HCT116 (cell line): ENCODE results near the gene PCID2. TPM values are rescaled to one million over a fixed set of nuclear protein-coding genes. Genes with fewer than 3 reads are reported as not detected.

Experiments
- ATAC-seq: fragments of 200-7000 bp; cut with Tn5 transposase; 2 replicates; pipeline ENCODE4 v1.9.1; 2020; ENCODE audit warnings: mild to moderate bottlenecking, moderate library complexity
- BruUV-seq: library from RNA; stranded (reverse); fragments of 400-500 nt; replicated peaks from 2 replicates; lab custom pipeline; 2021; lab: Mats Ljungman, UMichigan
- CTCF ChIA-PET: fragments of 300-600 bp; sonication (Branson Sonifier 250); formaldehyde crosslinking; loops from one replicate; lab custom pipeline; 2021; ENCODE audit warnings: antibody characterized with exemption; lab: Charles Lee
- POLR2A ChIA-PET: fragments of 300-600, 350-600 bp; sonication (Branson Sonifier 250); formaldehyde crosslinking; loops from one replicate; lab custom pipeline; 2021; ENCODE audit warnings: antibody characterized with exemption; lab: Charles Lee
- RAD21 ChIA-PET, 2 experiments: fragments of 300-600 bp; sonication (Branson Sonifier 250); formaldehyde crosslinking; loops; one replicate each; lab custom pipeline; 2023; ENCODE audit warnings: low total read pairs in 2 of 2; ENCODE audit not compliant: uncharacterized antibody in 2 of 2, unreplicated experiment in 2 of 2, low non-redundant PET in 1 of 2; lab: Charles Lee
- DNase-seq: peaks from one replicate; pipeline ENCODE4 v3.0.0-alpha.2; 2010; ENCODE audit warnings: low read depth, low spot score
- H2AFZ ChIP-seq: fragments of 200-600 bp; shearing (Covaris generic), sonication (generic); 2 replicates; pipeline ENCODE4 v1.6.1; 2017; ENCODE audit warnings: low read depth, mixed run types, mixed read lengths, antibody characterized with exemption, low read length; ENCODE audit not compliant: poor library complexity, severe bottlenecking
- H3K27ac ChIP-seq: 2 replicates; pipeline ENCODE4 v1.5.1; 2012; ENCODE audit warnings: low read depth, low read length
- H3K27me3 ChIP-seq: fragments of 200-600 bp; sonication (generic); 2 replicates; pipeline ENCODE4 v1.6.1; 2016; ENCODE audit warnings: mixed run types, low read length, mixed read lengths; ENCODE audit not compliant: insufficient read depth
- H3K36me3 ChIP-seq, 2 experiments: fragments of 200-500 bp in 1 of 2; fragments of 200-600 bp in 1 of 2; sonication (Bioruptor generic) in 1 of 2; sonication (generic) in 1 of 2; 2 replicates each; pipeline versions ENCODE4 v1.5.1 to v1.6.1; 2014 to 2016; ENCODE audit warnings: low read length in 2 of 2, inconsistent platforms in 1 of 2, mixed read lengths in 1 of 2, mixed run types in 1 of 2; ENCODE audit not compliant: insufficient read depth in 2 of 2, control insufficient read depth in 1 of 2
- H3K4me1 ChIP-seq, 2 experiments: fragments of 200-600 bp in 1 of 2; sonication (generic) in 1 of 2; 2 replicates each; pipeline versions ENCODE4 v1.5.1 to v1.6.1; 2012 to 2017; ENCODE audit warnings: low read length in 2 of 2, inconsistent platforms in 1 of 2, mild to moderate bottlenecking in 1 of 2, mixed read lengths in 1 of 2, mixed run types in 1 of 2, moderate library complexity in 1 of 2; ENCODE audit not compliant: insufficient read depth in 2 of 2, control insufficient read depth in 1 of 2
- H3K4me2 ChIP-seq: fragments of 200-600 bp; sonication (generic); 2 replicates; pipeline ENCODE4 v1.6.1; 2017; ENCODE audit warnings: mixed run types, low read length, mixed read lengths
- H3K4me3 ChIP-seq, 2 experiments: fragments of 200-600 bp in 1 of 2; sonication (generic) in 1 of 2; replicated peaks in 1 of 2; 2 replicates each; pipeline ENCODE4 v1.5.1; 2011 to 2016; ENCODE audit warnings: low read length in 2 of 2, control low read depth in 1 of 2, low read depth in 1 of 2, mild to moderate bottlenecking in 1 of 2, mixed read lengths in 1 of 2, mixed run types in 1 of 2
- H3K79me2 ChIP-seq: fragments of 200-600 bp; sonication (generic); 2 replicates; pipeline ENCODE4 v1.6.1; 2017; ENCODE audit warnings: mild to moderate bottlenecking, mixed run types, low read length, moderate library complexity, mixed read lengths; ENCODE audit not compliant: insufficient read depth
- H3K9ac ChIP-seq: fragments of 200-600 bp; sonication (generic); 2 replicates; pipeline ENCODE4 v1.6.1; 2016; ENCODE audit warnings: low read length, mixed read lengths
- H3K9me2 ChIP-seq: fragments of 200-600 bp; sonication (generic), shearing (Covaris generic); 2 replicates; pipeline ENCODE4 v1.6.1; 2017; ENCODE audit warnings: mixed run types, mild to moderate bottlenecking, moderate library complexity; ENCODE audit not compliant: insufficient read depth
- H3K9me3 ChIP-seq, 2 experiments: fragments of 200-500 bp in 1 of 2; fragments of 200-600 bp in 1 of 2; sonication (Bioruptor generic) in 1 of 2; sonication (generic) in 1 of 2; 2 replicates each; pipeline ENCODE4 v1.6.1; 2014 to 2017; ENCODE audit warnings: low read length in 2 of 2, mixed read lengths in 2 of 2, inconsistent platforms in 1 of 2, low read depth in 1 of 2, mild to moderate bottlenecking in 1 of 2, mixed run types in 1 of 2, moderate library complexity in 1 of 2; ENCODE audit not compliant: control insufficient read depth in 1 of 2, insufficient read depth in 1 of 2
- H4K20me1 ChIP-seq: fragments of 200-600 bp; sonication (generic), shearing (Covaris generic); 2 replicates; pipeline ENCODE4 v1.6.1; 2017; ENCODE audit warnings: mixed run types, mild to moderate bottlenecking, moderate library complexity; ENCODE audit not compliant: insufficient read depth
- ATF3 ChIP-seq: IDR thresholded peaks from 2 replicates; pipeline ENCODE4 v1.6.1; 2012
- CEBPB ChIP-seq: IDR thresholded peaks from 2 replicates; pipeline ENCODE4 v1.6.1; 2012; ENCODE audit warnings: low read depth
- CTCF ChIP-seq, 3 experiments: fragments of 200-600 bp in 1 of 3; sonication (generic) in 1 of 3; IDR thresholded peaks in 2 of 3; conservative IDR thresholded peaks in 1 of 3; 2 replicates each; pipeline ENCODE4 v1.5.1; 2012 to 2017; ENCODE audit warnings: low read depth in 2 of 3, low read length in 2 of 3, antibody characterized with exemption in 1 of 3, borderline replicate concordance in 1 of 3, control low read depth in 1 of 3, mild to moderate bottlenecking in 1 of 3, mixed read lengths in 1 of 3, mixed run types in 1 of 3, moderate library complexity in 1 of 3; ENCODE audit not compliant: insufficient read depth in 1 of 3
- EGR1 ChIP-seq: IDR thresholded peaks from 2 replicates; pipeline ENCODE4 v1.6.1; 2012; ENCODE audit warnings: low read depth
- ELF1 ChIP-seq: IDR thresholded peaks from 2 replicates; pipeline ENCODE4 v1.6.1; 2012; ENCODE audit warnings: low read depth, borderline replicate concordance
- EZH2phosphoT487 ChIP-seq: fragments of 200-600 bp; IDR thresholded peaks from 2 replicates; pipeline ENCODE4 v1.6.1; 2018; ENCODE audit warnings: antibody characterized with exemption, borderline replicate concordance
- TCF7L2 ChIP-seq: IDR thresholded peaks from 2 replicates; pipeline ENCODE4 v1.7.0; 2011; ENCODE audit warnings: borderline replicate concordance, inconsistent platforms; ENCODE audit not compliant: insufficient read depth, insufficient read length; ENCODE audit errors: extremely low read depth
- YY1 ChIP-seq: IDR thresholded peaks from 2 replicates; pipeline ENCODE4 v1.6.1; 2011; ENCODE audit warnings: low read length, low read depth, moderate library complexity, mild to moderate bottlenecking; ENCODE audit not compliant: insufficient replicate concordance; ENCODE audit errors: extremely low read depth
- ZBTB33 ChIP-seq: IDR thresholded peaks from 2 replicates; pipeline ENCODE4 v1.6.1; 2011; ENCODE audit warnings: mild to moderate bottlenecking, low read length, moderate library complexity; ENCODE audit not compliant: insufficient replicate concordance; ENCODE audit errors: extremely low read depth
- ZFX ChIP-seq: fragments of 450-650 bp; IDR thresholded peaks from 2 replicates; pipeline ENCODE4 v1.6.1; 2017
- intact Hi-C: fragments of 100-400 bp; cut with micrococcal nuclease; formaldehyde crosslinking; loops from 2 replicates; pipeline ENCODE4 v1.10.0; 2022
- total RNA-seq: library from RNA; stranded (reverse); gene quantifications from one replicate; pipeline ENCODE4 v1.2.1, GENCODE V29; 2021; ENCODE audit not compliant: unreplicated experiment

Gene PCID2
- total RNA-seq, 1 experiment from 2014 or later: 73.3 TPM

GRCh38 chr13:113224486-113224885 is 16.0 kb upstream of the PCID2 start:
- ChIA-PET CTCF (no interaction called here), RAD21 (no interaction called here), POLR2A (no interaction called here)
- intact Hi-C loops: no loop called here
- no peak for DNase-seq
- Histone ChIP-seq H3K4me1 (no peaks in the 10 kb centered on the region), H4K20me1 (peaks cover 14% of the 10 kb centered on the region; the same call in 1 of the 2 replicates), H3K9me2 (no peaks in the 10 kb centered on the region), H3K79me2 (peaks cover 94% of the 10 kb centered on the region), H3K9me3 (no peaks in the 10 kb centered on the region), H3K4me2 (no peak overlapping the region), H3K27me3 (no peaks in the 10 kb centered on the region), H3K4me3 (no peak overlapping the region), H2AFZ (no peak overlapping the region), H3K36me3 (peaks cover 25 to 40% of the 10 kb centered on the region in 2 experiments; a peak in 3 of 4 replicates), H3K27ac (no peak overlapping the region), H3K9ac (no peak overlapping the region)
- TSS peak; percentile 3 for BruUV-seq
- no peak for ATAC-seq
- no peak for TF ChIP-seq ZFX
- no peak for TF ChIP-seq ELF1
- TF ChIP-seq ATF3: no peak

GRCh38 chr13:113223070-113223469 is 14.6 kb upstream of the PCID2 start:
- POLR2A ChIA-PET: no interaction called here
- no peaks in the 10 kb centered on the region for H3K9me2 ChIP-seq
- no peak overlapping the region for H3K4me3 ChIP-seq
- no TSS peak for BruUV-seq
- H3K79me2 ChIP-seq: peaks cover 98% of the 10 kb centered on the region
- H3K4me1 ChIP-seq: no peaks in the 10 kb centered on the region
- no peak overlapping the region for H3K4me2 ChIP-seq
- no peak for DNase-seq
- TF ChIP-seq YY1 (no peak), CEBPB (no peak), ZBTB33 (no peak), EZH2phosphoT487 (no peak), CTCF (IDR thresholded peaks at IDR 0.05 in 2 of 3, conservative IDR thresholded peaks at IDR 0.05 in 1 of 3; ENCODE audit: borderline replicate concordance in 1 of 3, insufficient read depth in 1 of 3, low read depth in 2 of 3, low read length in 2 of 3) (no peak), TCF7L2 (no peak), EGR1 (no peak)
- TF ChIP-seq, all 23 proteins: peak for 0
- H4K20me1 ChIP-seq: peaks cover 14% of the 10 kb centered on the region; the same call in 1 of the 2 replicates
- no peaks in the 10 kb centered on the region for H3K9me3 ChIP-seq
- H3K27me3 ChIP-seq: no peaks in the 10 kb centered on the region
- H3K36me3 ChIP-seq: peaks cover 17 to 46% of the 10 kb centered on the region in 2 experiments; a peak in 3 of 4 replicates
- intact Hi-C loops: no loop called here
- no peak overlapping the region for H2AFZ ChIP-seq
- no peak overlapping the region for H3K27ac ChIP-seq
- ChIA-PET CTCF (no interaction called here), RAD21 (no interaction called here)
- ATAC-seq: no peak
- no peak overlapping the region for H3K9ac ChIP-seq
